HepG2 (cell line): Measurements from ENCODE around the gene RGP1. TPM values are rescaled to one million over a fixed set of nuclear protein-coding genes. Genes with fewer than 3 reads are reported as not detected.
A peak's percentile ranks its signal among the peaks of the same experiment; 100 is the strongest.

Experiments
- CC2D1A ChIP-seq: sonication (generic); formaldehyde crosslinking; IDR thresholded peaks from 2 replicates; pipeline ENCODE4 v1.8.1; 2023; ENCODE audit warnings: mild to moderate bottlenecking, missing genetic modification reagents
- CREM ChIP-seq, 2 experiments: sonication (generic) in 1 of 2; formaldehyde crosslinking in 1 of 2; IDR thresholded peaks; 2 replicates each; pipeline versions ENCODE4 v1.4.0 to v1.6.1; 2016 to 2020; ENCODE audit warnings: antibody characterized with exemption in 1 of 2, mild to moderate bottlenecking in 1 of 2, missing genetic modification reagents in 1 of 2
- MAZ ChIP-seq, 2 experiments: sonication (generic) in 1 of 2; formaldehyde crosslinking in 1 of 2; IDR thresholded peaks; 2 replicates each; pipeline versions ENCODE4 v1.5.0 to v1.6.1; 2012 to 2020; ENCODE audit warnings: low read depth in 2 of 2, mild to moderate bottlenecking in 2 of 2, borderline replicate concordance in 1 of 2, improper control_type of control experiment in 1 of 2, low read length in 1 of 2, missing genetic modification reagents in 1 of 2, moderate library complexity in 1 of 2
- MEIS1 ChIP-seq: sonication (generic); formaldehyde crosslinking; IDR thresholded peaks from 2 replicates; pipeline ENCODE4 v1.9.0; 2021; ENCODE audit warnings: mild to moderate bottlenecking, missing genetic modification reagents, moderate library complexity, borderline replicate concordance
- XBP1 ChIP-seq: sonication (generic); formaldehyde crosslinking; IDR thresholded peaks from 2 replicates; pipeline ENCODE4 v1.5.0; 2020; ENCODE audit warnings: missing genetic modification reagents
- ZBTB21 ChIP-seq: sonication (generic); formaldehyde crosslinking; IDR thresholded peaks from 2 replicates; pipeline ENCODE4 v1.4.0; 2020; ENCODE audit warnings: missing genetic modification reagents
- ZKSCAN8 ChIP-seq: IDR thresholded peaks from 2 replicates; pipeline ENCODE4 v1.6.1; 2016; ENCODE audit warnings: borderline replicate concordance, missing genetic modification reagents, missing compliant biosample characterization
- ZNF44 ChIP-seq: sonication (generic); formaldehyde crosslinking; IDR thresholded peaks from 2 replicates; pipeline ENCODE4 v1.5.1; 2020; ENCODE audit warnings: mild to moderate bottlenecking, missing genetic modification reagents
- ZSCAN12 ChIP-seq: sonication (generic); formaldehyde crosslinking; IDR thresholded peaks from 2 replicates; pipeline ENCODE4 v1.9.0; 2021; ENCODE audit warnings: mild to moderate bottlenecking, missing genetic modification reagents
- polyA plus RNA-seq, 8 experiments: library from polyadenylated mRNA; depleted of rRNA in 3 of 8; stranded (reverse) in 7 of 8; unstranded in 1 of 8; fragments of >200 nt; fragmentation: Illumina TruSeq in 4 of 8; extraction: Trizol in 4 of 8; gene quantifications; 2 replicates each; pipeline versions ENCODE4 v1.2.1 to v1.2.3, GENCODE V29; 2011 to 2016; ENCODE audit warnings: low read depth in 4 of 8, missing spikeins in 1 of 8, mixed read lengths in 1 of 8; ENCODE audit not compliant: insufficient read depth in 1 of 8
- total RNA-seq, 5 experiments: library from RNA; depleted of rRNA; stranded (reverse); fragments of >200 nt; fragmentation: Illumina TruSeq; extraction: Trizol; gene quantifications; 2 replicates each; pipeline ENCODE4 v1.2.3, GENCODE V29; 2016; ENCODE audit warnings: low read depth in 1 of 5
- TF ChIP-seq, protein P1 (sequence below): IDR thresholded peaks from 2 replicates; pipeline ENCODE4 v1.6.1; 2016
- TF ChIP-seq, protein P2 (sequence below): sonication (generic); formaldehyde crosslinking; IDR thresholded peaks from 2 replicates; pipeline ENCODE4 v1.5.0; 2020; ENCODE audit warnings: mild to moderate bottlenecking, missing genetic modification reagents, borderline replicate concordance
- TF ChIP-seq, protein P3 (sequence below): sonication (generic); IDR thresholded peaks from 2 replicates; pipeline ENCODE4 v1.6.1; 2016; ENCODE audit warnings: low read depth, borderline replicate concordance
- TF ChIP-seq, protein P4 (sequence below): sonication (generic); formaldehyde crosslinking; IDR thresholded peaks from 2 replicates; pipeline ENCODE4 v1.4.0; 2020; ENCODE audit warnings: missing genetic modification reagents, borderline replicate concordance
- TF ChIP-seq, protein P5 (sequence below): IDR thresholded peaks from 2 replicates; pipeline ENCODE4 v1.6.1; 2016; ENCODE audit warnings: low read depth, control low read depth

RGP1 gene
- total and polyA plus RNA-seq, 2 of the 13 experiments (the other 11 are each of a cell fraction or from before 2014, with no cell fraction given) = 12.7 to 21.0 TPM

DNA sequence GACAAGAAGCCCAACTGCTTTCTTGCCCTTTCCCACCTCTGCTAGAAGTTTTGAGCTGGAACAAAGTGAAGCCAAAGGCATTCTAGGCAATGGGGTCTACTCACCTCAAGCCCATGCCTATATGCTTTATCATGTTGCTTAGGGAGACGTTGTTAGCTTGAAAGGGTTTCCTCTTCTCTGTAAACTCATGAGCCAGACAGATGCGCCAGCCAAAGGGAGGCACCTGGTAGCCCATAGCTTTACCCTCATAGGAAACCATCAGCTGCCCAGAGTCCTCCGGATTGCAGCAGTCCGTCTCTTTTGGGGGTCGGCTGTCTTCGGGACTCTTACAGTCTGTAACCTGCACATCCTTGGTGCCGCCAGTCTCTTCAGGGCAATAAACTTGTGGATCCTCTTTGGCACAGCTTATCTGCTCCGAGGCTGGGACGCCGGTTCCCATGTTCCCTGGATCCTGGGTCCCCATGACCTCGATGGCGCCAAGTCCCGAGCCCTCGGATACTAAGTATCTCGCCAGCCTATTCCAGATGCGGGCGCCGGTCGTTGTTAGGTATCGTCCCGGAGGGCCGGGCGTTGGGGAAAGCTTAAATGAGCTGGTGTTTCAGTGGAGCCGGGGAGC, 737 bp upstream of the RGP1 start (continued):
- TF ChIP-seq XBP1 (CRISPR knock-in tag) (no peak), ZSCAN12 (CRISPR knock-in tag) (0 out of 2 replicates have a peak, but pooled peaks have one; percentile 27), ZNF44 (no peak), CC2D1A (no peak), ZBTB21 (CRISPR knock-in tag) (no peak), ZKSCAN8 (CRISPR knock-in tag) (no peak), MEIS1 (CRISPR knock-in tag) (no peak), CREM (IDR thresholded peaks at IDR 0.05) (no peak), CREM (CRISPR knock-in tag; IDR thresholded peaks at IDR 0.05) (no peak), MAZ (IDR thresholded peaks at IDR 0.05; ENCODE audit: borderline replicate concordance, low read depth, low read length) (no peak), MAZ (CRISPR knock-in tag; IDR thresholded peaks at IDR 0.05; ENCODE audit: low read depth) (no peak)
- TF ChIP-seq, protein P1, sequence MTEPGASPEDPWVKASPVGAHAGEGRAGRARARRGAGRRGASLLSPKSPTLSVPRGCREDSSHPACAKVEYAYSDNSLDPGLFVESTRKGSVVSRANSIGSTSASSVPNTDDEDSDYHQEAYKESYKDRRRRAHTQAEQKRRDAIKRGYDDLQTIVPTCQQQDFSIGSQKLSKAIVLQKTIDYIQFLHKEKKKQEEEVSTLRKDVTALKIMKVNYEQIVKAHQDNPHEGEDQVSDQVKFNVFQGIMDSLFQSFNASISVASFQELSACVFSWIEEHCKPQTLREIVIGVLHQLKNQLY (CRISPR knock-in tag) = no peak
- TF ChIP-seq, protein P2, sequence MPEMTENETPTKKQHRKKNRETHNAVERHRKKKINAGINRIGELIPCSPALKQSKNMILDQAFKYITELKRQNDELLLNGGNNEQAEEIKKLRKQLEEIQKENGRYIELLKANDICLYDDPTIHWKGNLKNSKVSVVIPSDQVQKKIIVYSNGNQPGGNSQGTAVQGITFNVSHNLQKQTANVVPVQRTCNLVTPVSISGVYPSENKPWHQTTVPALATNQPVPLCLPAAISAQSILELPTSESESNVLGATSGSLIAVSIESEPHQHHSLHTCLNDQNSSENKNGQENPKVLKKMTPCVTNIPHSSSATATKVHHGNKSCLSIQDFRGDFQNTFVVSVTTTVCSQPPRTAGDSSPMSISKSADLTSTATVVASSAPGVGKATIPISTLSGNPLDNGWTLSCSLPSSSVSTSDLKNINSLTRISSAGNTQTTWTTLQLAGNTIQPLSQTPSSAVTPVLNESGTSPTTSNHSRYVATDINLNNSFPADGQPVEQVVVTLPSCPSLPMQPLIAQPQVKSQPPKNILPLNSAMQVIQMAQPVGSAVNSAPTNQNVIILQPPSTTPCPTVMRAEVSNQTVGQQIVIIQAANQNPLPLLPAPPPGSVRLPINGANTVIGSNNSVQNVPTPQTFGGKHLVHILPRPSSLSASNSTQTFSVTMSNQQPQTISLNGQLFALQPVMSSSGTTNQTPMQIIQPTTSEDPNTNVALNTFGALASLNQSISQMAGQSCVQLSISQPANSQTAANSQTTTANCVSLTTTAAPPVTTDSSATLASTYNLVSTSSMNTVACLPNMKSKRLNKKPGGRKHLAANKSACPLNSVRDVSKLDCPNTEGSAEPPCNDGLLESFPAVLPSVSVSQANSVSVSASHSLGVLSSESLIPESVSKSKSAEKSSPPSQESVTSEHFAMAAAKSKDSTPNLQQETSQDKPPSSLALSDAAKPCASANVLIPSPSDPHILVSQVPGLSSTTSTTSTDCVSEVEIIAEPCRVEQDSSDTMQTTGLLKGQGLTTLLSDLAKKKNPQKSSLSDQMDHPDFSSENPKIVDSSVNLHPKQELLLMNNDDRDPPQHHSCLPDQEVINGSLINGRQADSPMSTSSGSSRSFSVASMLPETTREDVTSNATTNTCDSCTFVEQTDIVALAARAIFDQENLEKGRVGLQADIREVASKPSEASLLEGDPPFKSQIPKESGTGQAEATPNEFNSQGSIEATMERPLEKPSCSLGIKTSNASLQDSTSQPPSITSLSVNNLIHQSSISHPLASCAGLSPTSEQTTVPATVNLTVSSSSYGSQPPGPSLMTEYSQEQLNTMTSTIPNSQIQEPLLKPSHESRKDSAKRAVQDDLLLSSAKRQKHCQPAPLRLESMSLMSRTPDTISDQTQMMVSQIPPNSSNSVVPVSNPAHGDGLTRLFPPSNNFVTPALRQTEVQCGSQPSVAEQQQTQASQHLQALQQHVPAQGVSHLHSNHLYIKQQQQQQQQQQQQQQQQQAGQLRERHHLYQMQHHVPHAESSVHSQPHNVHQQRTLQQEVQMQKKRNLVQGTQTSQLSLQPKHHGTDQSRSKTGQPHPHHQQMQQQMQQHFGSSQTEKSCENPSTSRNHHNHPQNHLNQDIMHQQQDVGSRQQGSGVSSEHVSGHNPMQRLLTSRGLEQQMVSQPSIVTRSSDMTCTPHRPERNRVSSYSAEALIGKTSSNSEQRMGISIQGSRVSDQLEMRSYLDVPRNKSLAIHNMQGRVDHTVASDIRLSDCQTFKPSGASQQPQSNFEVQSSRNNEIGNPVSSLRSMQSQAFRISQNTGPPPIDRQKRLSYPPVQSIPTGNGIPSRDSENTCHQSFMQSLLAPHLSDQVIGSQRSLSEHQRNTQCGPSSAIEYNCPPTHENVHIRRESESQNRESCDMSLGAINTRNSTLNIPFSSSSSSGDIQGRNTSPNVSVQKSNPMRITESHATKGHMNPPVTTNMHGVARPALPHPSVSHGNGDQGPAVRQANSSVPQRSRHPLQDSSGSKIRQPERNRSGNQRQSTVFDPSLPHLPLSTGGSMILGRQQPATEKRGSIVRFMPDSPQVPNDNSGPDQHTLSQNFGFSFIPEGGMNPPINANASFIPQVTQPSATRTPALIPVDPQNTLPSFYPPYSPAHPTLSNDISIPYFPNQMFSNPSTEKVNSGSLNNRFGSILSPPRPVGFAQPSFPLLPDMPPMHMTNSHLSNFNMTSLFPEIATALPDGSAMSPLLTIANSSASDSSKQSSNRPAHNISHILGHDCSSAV (CRISPR knock-in tag) = no peak
- TF ChIP-seq, protein P3, sequence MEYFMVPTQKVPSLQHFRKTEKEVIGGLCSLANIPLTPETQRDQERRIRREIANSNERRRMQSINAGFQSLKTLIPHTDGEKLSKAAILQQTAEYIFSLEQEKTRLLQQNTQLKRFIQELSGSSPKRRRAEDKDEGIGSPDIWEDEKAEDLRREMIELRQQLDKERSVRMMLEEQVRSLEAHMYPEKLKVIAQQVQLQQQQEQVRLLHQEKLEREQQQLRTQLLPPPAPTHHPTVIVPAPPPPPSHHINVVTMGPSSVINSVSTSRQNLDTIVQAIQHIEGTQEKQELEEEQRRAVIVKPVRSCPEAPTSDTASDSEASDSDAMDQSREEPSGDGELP = no peak
- TF ChIP-seq, protein P4, sequence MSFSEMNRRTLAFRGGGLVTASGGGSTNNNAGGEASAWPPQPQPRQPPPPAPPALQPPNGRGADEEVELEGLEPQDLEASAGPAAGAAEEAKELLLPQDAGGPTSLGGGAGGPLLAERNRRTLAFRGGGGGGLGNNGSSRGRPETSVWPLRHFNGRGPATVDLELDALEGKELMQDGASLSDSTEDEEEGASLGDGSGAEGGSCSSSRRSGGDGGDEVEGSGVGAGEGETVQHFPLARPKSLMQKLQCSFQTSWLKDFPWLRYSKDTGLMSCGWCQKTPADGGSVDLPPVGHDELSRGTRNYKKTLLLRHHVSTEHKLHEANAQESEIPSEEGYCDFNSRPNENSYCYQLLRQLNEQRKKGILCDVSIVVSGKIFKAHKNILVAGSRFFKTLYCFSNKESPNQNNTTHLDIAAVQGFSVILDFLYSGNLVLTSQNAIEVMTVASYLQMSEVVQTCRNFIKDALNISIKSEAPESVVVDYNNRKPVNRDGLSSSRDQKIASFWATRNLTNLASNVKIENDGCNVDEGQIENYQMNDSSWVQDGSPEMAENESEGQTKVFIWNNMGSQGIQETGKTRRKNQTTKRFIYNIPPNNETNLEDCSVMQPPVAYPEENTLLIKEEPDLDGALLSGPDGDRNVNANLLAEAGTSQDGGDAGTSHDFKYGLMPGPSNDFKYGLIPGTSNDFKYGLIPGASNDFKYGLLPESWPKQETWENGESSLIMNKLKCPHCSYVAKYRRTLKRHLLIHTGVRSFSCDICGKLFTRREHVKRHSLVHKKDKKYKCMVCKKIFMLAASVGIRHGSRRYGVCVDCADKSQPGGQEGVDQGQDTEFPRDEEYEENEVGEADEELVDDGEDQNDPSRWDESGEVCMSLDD (CRISPR knock-in tag) = 0 out of 2 replicates have a peak, but pooled peaks have one; percentile 37
- TF ChIP-seq, protein P5, sequence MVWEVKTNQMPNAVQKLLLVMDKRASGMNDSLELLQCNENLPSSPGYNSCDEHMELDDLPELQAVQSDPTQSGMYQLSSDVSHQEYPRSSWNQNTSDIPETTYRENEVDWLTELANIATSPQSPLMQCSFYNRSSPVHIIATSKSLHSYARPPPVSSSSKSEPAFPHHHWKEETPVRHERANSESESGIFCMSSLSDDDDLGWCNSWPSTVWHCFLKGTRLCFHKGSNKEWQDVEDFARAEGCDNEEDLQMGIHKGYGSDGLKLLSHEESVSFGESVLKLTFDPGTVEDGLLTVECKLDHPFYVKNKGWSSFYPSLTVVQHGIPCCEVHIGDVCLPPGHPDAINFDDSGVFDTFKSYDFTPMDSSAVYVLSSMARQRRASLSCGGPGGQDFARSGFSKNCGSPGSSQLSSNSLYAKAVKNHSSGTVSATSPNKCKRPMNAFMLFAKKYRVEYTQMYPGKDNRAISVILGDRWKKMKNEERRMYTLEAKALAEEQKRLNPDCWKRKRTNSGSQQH (CRISPR knock-in tag) = no peak
